ENCODE measurements around the gene MIA2. TPM values are rescaled to one million over a fixed set of nuclear protein-coding genes. Genes with fewer than 3 reads are reported as not detected.

Gene MIA2
- total RNA-seq, 1 donor from 2014 or later: 41.2 TPM

DNA sequence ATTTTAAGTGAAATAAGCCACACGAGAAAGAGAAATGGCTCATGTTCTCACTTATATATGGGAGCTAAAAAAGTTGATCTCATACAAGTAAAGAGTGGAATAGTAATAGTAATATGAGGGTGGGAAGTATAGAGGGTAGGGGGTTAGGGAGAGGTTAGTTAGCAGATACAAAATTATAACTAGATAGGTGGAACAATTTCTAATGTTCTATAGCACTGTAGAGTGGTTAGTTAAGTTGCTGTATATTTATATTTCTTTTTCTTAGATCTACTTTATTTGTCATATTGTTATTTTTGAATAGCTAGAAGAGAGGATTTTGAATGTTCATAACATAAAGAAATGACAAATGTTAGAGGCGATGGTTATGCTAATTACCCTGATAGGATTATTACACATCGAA is 74.1 kb downstream of the MIA2 start:
- H3K27me3 ChIP-seq (ENCODE audit: control insufficient read depth, insufficient read depth, low read length): no peaks in the 10 kb centered on the region
- no peak overlapping the region for H3K4me3 ChIP-seq (ENCODE audit: low read depth, low read length)
- TF ChIP-seq, protein P1, sequence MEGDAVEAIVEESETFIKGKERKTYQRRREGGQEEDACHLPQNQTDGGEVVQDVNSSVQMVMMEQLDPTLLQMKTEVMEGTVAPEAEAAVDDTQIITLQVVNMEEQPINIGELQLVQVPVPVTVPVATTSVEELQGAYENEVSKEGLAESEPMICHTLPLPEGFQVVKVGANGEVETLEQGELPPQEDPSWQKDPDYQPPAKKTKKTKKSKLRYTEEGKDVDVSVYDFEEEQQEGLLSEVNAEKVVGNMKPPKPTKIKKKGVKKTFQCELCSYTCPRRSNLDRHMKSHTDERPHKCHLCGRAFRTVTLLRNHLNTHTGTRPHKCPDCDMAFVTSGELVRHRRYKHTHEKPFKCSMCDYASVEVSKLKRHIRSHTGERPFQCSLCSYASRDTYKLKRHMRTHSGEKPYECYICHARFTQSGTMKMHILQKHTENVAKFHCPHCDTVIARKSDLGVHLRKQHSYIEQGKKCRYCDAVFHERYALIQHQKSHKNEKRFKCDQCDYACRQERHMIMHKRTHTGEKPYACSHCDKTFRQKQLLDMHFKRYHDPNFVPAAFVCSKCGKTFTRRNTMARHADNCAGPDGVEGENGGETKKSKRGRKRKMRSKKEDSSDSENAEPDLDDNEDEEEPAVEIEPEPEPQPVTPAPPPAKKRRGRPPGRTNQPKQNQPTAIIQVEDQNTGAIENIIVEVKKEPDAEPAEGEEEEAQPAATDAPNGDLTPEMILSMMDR (IDR thresholded peaks at IDR 0.05; ENCODE audit: insufficient read depth, low read length, poor library complexity, severe bottlenecking): no peak
- no peaks in the 10 kb centered on the region for H3K36me3 ChIP-seq (ENCODE audit: control insufficient read depth, insufficient read depth, low read length)
- no peak for DNase-seq (ENCODE audit: low read depth)

DNA sequence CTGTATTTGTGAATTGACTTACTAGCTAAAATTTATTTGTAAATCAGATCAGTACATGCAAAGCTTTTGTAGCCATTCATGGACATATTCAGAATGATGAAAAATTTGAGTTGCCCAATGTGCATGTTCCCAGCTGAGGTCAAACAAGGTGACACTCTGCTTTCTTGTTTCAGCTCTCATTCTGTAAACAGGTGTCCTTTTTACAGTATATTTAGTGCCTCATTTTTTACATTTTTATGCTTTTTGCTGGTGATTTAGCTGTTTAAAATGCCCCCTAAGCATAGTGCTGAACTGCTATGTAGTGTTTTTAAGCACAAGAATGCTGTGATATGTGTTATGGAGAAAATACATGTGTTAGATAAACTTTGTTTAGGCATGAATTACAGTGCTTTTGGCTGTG is 76.3 kb downstream of the MIA2 start:
- no peaks in the 10 kb centered on the region for H3K36me3 ChIP-seq (ENCODE audit: control insufficient read depth, insufficient read depth, low read length)

DNA sequence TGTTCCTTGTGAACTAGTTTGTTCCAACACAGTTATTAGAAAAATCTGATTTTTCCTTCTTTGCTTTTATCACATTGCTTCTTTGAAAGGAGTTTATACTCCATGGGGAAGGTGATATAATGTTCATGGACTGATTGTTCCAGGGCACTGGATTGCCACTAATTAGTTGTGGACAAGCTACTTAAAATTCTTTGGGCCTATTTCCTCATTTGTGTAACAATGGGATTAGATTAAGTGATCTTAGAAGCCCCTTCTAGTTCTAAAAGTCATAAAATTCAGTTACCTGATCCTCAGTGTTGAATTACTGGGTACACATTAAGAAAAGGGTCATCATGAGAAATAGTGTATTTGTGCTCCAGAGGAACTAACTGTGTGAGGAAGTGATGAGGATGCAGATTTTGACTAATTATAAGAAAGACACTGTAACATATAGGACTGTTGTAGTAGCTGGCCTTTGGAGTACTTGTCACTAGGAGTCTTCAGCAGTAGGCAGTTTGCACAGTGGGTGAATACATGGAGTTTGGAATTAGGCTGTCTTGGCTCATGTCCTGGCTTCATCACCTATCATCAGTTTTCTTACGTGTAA is 82.2 kb downstream of the MIA2 start:
- TF ChIP-seq, protein P1 (IDR thresholded peaks at IDR 0.05; ENCODE audit: insufficient read depth, low read length, poor library complexity, severe bottlenecking): no peak
- DNase-seq (ENCODE audit: low read depth): no peak

More for the DNA sequence above, 76.3 kb downstream of the MIA2 start:
- TF ChIP-seq, protein P1 (IDR thresholded peaks at IDR 0.05; ENCODE audit: insufficient read depth, low read length, poor library complexity, severe bottlenecking): no peak
- Histone ChIP-seq H3K4me3 (ENCODE audit: low read depth, low read length) (no peak overlapping the region), H3K27me3 (ENCODE audit: control insufficient read depth, insufficient read depth, low read length) (no peaks in the 10 kb centered on the region)
- DNase-seq (ENCODE audit: low read depth): no peak

DNA sequence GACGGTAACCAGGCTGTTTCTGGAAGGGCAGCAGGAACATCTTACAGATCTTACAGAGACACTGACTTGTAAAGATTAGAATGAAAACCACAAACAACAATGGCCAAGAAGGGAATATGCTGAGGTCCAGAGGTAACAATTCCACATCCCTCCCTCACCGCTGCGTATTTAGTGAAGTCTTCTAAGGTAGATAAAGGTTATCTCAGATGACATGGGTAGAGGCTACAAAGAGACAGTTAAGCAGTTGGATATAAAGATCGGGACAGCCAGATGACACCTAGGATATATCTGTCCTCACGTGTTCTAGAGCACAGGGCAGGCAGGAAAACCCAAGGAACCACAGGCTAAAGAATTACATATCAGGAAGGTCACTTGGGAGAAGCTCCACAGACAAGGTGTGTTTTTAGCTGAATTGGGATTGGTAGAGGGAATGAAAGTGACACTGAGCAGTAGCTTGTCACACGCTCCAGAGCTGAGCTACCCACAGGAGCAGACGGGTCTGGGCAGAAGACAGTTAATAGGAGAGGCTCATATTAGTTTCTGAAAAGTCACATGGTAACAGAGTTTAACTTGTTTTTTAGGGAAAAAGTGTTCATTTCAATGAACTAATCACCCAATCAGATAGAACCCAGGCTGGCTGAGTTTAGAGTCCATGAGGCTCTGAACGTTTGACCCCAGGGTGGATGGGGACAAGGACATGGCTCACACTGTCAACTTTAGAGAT is 83.3 kb downstream of the MIA2 start:
- no peaks in the 10 kb centered on the region for H3K36me3 ChIP-seq (ENCODE audit: control insufficient read depth, insufficient read depth, low read length)
- H3K27me3 ChIP-seq (ENCODE audit: control insufficient read depth, insufficient read depth, low read length): no peaks in the 10 kb centered on the region
- no peak overlapping the region for H3K4me3 ChIP-seq (ENCODE audit: low read depth, low read length)
- TF ChIP-seq, protein P1 (IDR thresholded peaks at IDR 0.05; ENCODE audit: insufficient read depth, low read length, poor library complexity, severe bottlenecking): no peak
- no peak for DNase-seq (ENCODE audit: low read depth)

More for the DNA sequence above, 82.2 kb downstream of the MIA2 start:
- Histone ChIP-seq H3K27me3 (ENCODE audit: control insufficient read depth, insufficient read depth, low read length) (no peaks in the 10 kb centered on the region), H3K36me3 (ENCODE audit: control insufficient read depth, insufficient read depth, low read length) (no peaks in the 10 kb centered on the region), H3K4me3 (ENCODE audit: low read depth, low read length) (no peak overlapping the region)

DNA sequence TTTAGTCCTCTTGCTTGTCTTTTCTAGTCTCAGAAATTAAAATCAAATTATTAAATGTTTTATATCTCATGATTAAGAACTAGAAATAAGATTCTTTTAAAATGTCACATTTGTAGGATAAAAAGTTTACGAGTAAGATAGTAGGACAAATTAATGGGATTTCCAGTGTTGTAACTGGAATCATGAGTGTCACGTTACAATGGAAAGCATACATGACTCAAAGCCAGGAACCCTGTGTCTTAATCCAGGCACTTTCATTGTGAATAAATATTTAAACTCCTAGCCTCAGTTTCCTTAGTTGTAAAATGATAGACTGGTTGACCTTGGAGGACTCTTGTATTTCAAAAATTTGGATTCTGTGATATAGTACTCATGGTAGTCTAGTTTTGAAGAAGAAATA is 84.9 kb downstream of the MIA2 start:
- Histone ChIP-seq H3K36me3 (ENCODE audit: control insufficient read depth, insufficient read depth, low read length) (no peaks in the 10 kb centered on the region), H3K4me3 (ENCODE audit: low read depth, low read length) (no peak overlapping the region), H3K27me3 (ENCODE audit: control insufficient read depth, insufficient read depth, low read length) (no peaks in the 10 kb centered on the region)
- TF ChIP-seq, protein P1 (IDR thresholded peaks at IDR 0.05; ENCODE audit: insufficient read depth, low read length, poor library complexity, severe bottlenecking): no peak
- no peak for DNase-seq (ENCODE audit: low read depth)
